OCI-LY3 (cell line): ENCODE results near the gene HDAC8.

Experiments used
- EZH2phosphoT487 ChIP-seq: fragments of 200-600 bp; shearing (Covaris generic); IDR thresholded peaks from 2 replicates; pipeline ENCODE4 v1.6.1; 2018; ENCODE audit warnings: antibody characterized with exemption, mixed run types, low read depth
- TF ChIP-seq, protein P1 (sequence below): fragments of 200-600, 300-600 bp; sonication (generic); IDR thresholded peaks from 2 replicates; pipeline ENCODE4 v1.5.1; 2014; ENCODE audit warnings: antibody characterized with exemption, low read length, low read depth

DNA sequence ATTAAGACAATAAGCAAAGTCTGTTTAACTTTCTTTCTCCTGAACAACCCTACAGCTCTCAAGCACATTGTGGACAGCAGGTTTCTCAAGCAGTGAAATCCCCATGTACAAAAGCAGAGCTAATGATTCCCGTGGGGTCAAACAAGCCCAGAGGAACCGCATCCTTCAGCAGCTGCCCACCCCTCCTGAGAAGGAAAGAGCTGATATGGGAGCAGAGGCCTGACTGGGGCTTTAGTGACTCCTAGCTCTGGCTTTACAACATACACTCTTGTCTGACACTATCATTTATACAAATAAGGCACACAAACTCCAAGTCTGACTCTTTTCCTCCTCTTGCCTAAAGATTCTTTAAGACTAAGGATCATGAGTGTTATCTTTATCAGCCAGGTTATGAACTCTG, 32.8 kb downstream of the HDAC8 start:
- TF ChIP-seq, protein P1, sequence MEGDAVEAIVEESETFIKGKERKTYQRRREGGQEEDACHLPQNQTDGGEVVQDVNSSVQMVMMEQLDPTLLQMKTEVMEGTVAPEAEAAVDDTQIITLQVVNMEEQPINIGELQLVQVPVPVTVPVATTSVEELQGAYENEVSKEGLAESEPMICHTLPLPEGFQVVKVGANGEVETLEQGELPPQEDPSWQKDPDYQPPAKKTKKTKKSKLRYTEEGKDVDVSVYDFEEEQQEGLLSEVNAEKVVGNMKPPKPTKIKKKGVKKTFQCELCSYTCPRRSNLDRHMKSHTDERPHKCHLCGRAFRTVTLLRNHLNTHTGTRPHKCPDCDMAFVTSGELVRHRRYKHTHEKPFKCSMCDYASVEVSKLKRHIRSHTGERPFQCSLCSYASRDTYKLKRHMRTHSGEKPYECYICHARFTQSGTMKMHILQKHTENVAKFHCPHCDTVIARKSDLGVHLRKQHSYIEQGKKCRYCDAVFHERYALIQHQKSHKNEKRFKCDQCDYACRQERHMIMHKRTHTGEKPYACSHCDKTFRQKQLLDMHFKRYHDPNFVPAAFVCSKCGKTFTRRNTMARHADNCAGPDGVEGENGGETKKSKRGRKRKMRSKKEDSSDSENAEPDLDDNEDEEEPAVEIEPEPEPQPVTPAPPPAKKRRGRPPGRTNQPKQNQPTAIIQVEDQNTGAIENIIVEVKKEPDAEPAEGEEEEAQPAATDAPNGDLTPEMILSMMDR: no peak
- TF ChIP-seq EZH2phosphoT487: no peak
